ENCODE data around the gene VAC14. TPM values are rescaled to one million over a fixed set of nuclear protein-coding genes. Genes with fewer than 3 reads are reported as not detected.

The VAC14 gene
- total RNA-seq, 2 donors from 2014 or later = 23.1 to 29.6 TPM

GRCh38 chr16:70657956-70658355 lies 143.0 kb downstream of the VAC14 start:
- no peaks in the 10 kb centered on the region for H3K36me3 Mint-ChIP-seq (ENCODE audit: insufficient read depth in 2 of 2)
- no peaks in the 10 kb centered on the region for H3K27me3 Mint-ChIP-seq (ENCODE audit: low read depth)
- no peak for ATAC-seq (replicated peaks in 1 of 2)
- no peak overlapping the region for H3K4me3 Mint-ChIP-seq
- H3K9me3 Mint-ChIP-seq = no peaks in the 10 kb centered on the region
- no peak for DNase-seq
- no peak overlapping the region for H3K27ac Mint-ChIP-seq
- H3K4me1 Mint-ChIP-seq (ENCODE audit: low read depth) = peaks cover 7% of the 10 kb centered on the region

- no peaks in the 10 kb centered on the region for H3K9me3 Mint-ChIP-seq
- H3K27me3 Mint-ChIP-seq (ENCODE audit: low read depth) = no peaks in the 10 kb centered on the region
- no peak overlapping the region for H3K4me3 Mint-ChIP-seq
- DNase-seq (no peak), ATAC-seq (replicated peaks in 1 of 2) (no peak)
- H3K36me3 Mint-ChIP-seq (ENCODE audit: insufficient read depth in 2 of 2) = no peaks in the 10 kb centered on the region
- H3K27ac Mint-ChIP-seq = no peak overlapping the region
- peaks cover 7% of the 10 kb centered on the region for H3K4me1 Mint-ChIP-seq (ENCODE audit: low read depth)
These were observed 144.2 kb downstream of the VAC14 start for GRCh38 chr16:70656712-70657263.

- Mint-ChIP-seq H3K4me3 (no peak overlapping the region), H3K4me1 (ENCODE audit: low read depth) (peaks cover 7% of the 10 kb centered on the region), H3K27me3 (ENCODE audit: low read depth) (no peaks in the 10 kb centered on the region), H3K36me3 (ENCODE audit: insufficient read depth in 2 of 2) (no peaks in the 10 kb centered on the region), H3K9me3 (no peaks in the 10 kb centered on the region), H3K27ac (no peak overlapping the region)
- no peak for ATAC-seq (replicated peaks in 1 of 2)
- no peak for DNase-seq
These were observed 144.8 kb downstream of the VAC14 start for GRCh38 chr16:70656065-70656711.

GRCh38 chr16:70653809-70654771 lies 146.9 kb downstream of the VAC14 start:
- Mint-ChIP-seq H3K9me3 (no peaks in the 10 kb centered on the region), H3K27ac (no peak overlapping the region)

DNA sequence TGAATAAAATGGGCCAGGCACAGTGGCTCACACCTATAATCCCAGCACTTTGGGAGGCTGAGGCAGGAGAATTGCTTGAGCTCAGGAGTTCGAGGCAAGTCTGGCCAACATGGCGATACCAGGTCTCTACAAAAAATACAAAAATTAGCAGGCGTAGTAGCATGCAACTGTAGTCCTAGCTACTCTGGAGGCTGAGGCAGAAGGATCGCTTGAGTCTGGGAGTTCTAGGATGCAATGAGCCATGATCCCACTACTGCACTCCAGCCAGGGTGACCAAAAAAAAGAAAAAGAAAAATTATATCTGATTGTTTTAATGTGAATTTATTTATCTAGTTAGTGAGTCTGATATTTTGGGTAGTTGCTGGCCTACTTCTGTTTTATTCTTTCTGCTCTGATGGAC lies 147.6 kb downstream of the VAC14 start:
- DNase-seq (no peak), ATAC-seq (replicated peaks in 1 of 2) (no peak)
- no peaks in the 10 kb centered on the region for H3K9me3 Mint-ChIP-seq
- H3K27ac Mint-ChIP-seq = no peak overlapping the region
- no peaks in the 10 kb centered on the region for H3K27me3 Mint-ChIP-seq (ENCODE audit: low read depth)
- peaks cover 7% of the 10 kb centered on the region for H3K4me1 Mint-ChIP-seq (ENCODE audit: low read depth)
- H3K4me3 Mint-ChIP-seq = no peak overlapping the region
- no peaks in the 10 kb centered on the region for H3K36me3 Mint-ChIP-seq (ENCODE audit: insufficient read depth in 2 of 2)

More at GRCh38 chr16:70653809-70654771, 146.9 kb downstream of the VAC14 start:
- no peaks in the 10 kb centered on the region for H3K27me3 Mint-ChIP-seq (ENCODE audit: low read depth)
- DNase-seq = peak; percentile 71 to 85
- ATAC-seq (replicated peaks in 1 of 2) = peak; percentile 75 to 82
- H3K4me1 Mint-ChIP-seq (ENCODE audit: low read depth) = peaks cover 7% of the 10 kb centered on the region
- peak overlapping the region; percentile 29 to 48 for H3K4me3 Mint-ChIP-seq
- H3K36me3 Mint-ChIP-seq (ENCODE audit: insufficient read depth in 2 of 2) = no peaks in the 10 kb centered on the region

DNA sequence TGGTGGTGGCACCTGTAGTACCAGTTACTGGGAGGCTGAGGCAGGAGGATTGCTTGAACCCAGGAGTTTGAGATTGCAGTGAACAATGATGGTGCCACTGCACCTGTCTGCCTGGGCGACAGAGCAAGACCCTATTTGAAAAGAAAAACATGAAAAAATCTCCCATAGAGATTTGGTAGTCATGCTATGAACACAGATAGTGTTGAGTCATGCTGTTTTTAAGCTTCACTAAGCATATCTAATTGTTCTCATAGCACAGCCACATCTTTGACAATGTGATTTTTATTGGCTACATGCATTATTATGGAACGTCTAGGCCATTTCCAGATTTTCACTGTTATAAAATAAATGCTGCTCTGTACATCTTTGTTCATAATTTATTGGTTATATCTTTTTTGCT lies 148.6 kb downstream of the VAC14 start:
- H3K27me3 Mint-ChIP-seq (ENCODE audit: low read depth) = no peaks in the 10 kb centered on the region
- DNase-seq (no peak), ATAC-seq (replicated peaks in 1 of 2) (no peak)
- H3K9me3 Mint-ChIP-seq = no peaks in the 10 kb centered on the region
- no peak overlapping the region for H3K27ac Mint-ChIP-seq
- H3K4me1 Mint-ChIP-seq (ENCODE audit: low read depth) = peaks cover 7% of the 10 kb centered on the region
- no peaks in the 10 kb centered on the region for H3K36me3 Mint-ChIP-seq (ENCODE audit: insufficient read depth in 2 of 2)
- H3K4me3 Mint-ChIP-seq = no peak overlapping the region

- Mint-ChIP-seq H3K4me1 (ENCODE audit: low read depth) (peaks cover 7% of the 10 kb centered on the region), H3K27ac (no peak overlapping the region), H3K4me3 (no peak overlapping the region), H3K27me3 (ENCODE audit: low read depth) (no peaks in the 10 kb centered on the region), H3K9me3 (no peaks in the 10 kb centered on the region), H3K36me3 (ENCODE audit: insufficient read depth in 2 of 2) (no peaks in the 10 kb centered on the region)
- DNase-seq (no peak), ATAC-seq (replicated peaks in 1 of 2) (no peak)
These were observed 149.4 kb downstream of the VAC14 start for GRCh38 chr16:70651524-70651923.

DNA sequence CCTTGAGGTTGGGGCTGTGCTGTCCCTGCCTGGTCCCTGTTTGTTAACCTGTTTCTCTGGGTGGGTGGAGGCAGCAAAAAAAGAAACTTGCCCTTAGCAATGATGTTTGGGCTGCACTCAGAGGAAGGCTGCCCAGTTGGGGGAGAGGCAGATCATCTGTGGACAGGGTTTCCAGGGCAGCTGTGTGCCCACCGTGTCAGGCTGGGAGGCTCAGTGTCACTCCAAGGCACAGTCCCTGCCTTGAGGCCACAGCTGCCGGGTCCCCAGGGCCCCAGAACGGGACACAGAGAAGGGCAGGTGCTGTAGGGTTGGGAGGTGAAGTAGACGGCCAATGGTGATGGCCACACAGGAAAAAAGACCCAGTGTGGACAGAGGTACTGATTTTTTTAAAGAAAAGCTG lies 150.7 kb downstream of the VAC14 start:
- no peaks in the 10 kb centered on the region for H3K9me3 Mint-ChIP-seq
- no peak for DNase-seq
- H3K4me1 Mint-ChIP-seq (ENCODE audit: low read depth) = peaks cover 7% of the 10 kb centered on the region
- H3K27ac Mint-ChIP-seq = no peak overlapping the region
- no peak overlapping the region for H3K4me3 Mint-ChIP-seq
- no peaks in the 10 kb centered on the region for H3K36me3 Mint-ChIP-seq (ENCODE audit: insufficient read depth in 2 of 2)
- no peak for ATAC-seq (replicated peaks in 1 of 2)
- H3K27me3 Mint-ChIP-seq (ENCODE audit: low read depth) = no peaks in the 10 kb centered on the region

- no peaks in the 10 kb centered on the region for H3K27me3 Mint-ChIP-seq (ENCODE audit: low read depth)
- peaks cover 7% of the 10 kb centered on the region for H3K4me1 Mint-ChIP-seq (ENCODE audit: low read depth)
- no peak overlapping the region for H3K4me3 Mint-ChIP-seq
- no peak overlapping the region for H3K27ac Mint-ChIP-seq
- no peak for DNase-seq
- no peaks in the 10 kb centered on the region for H3K9me3 Mint-ChIP-seq
- H3K36me3 Mint-ChIP-seq (ENCODE audit: insufficient read depth in 2 of 2) = no peaks in the 10 kb centered on the region
- no peak for ATAC-seq (replicated peaks in 1 of 2)
These were observed 151.7 kb downstream of the VAC14 start for GRCh38 chr16:70649300-70649699.

GRCh38 chr16:70648606-70649005 lies 152.4 kb downstream of the VAC14 start:
- no peak for DNase-seq

DNA sequence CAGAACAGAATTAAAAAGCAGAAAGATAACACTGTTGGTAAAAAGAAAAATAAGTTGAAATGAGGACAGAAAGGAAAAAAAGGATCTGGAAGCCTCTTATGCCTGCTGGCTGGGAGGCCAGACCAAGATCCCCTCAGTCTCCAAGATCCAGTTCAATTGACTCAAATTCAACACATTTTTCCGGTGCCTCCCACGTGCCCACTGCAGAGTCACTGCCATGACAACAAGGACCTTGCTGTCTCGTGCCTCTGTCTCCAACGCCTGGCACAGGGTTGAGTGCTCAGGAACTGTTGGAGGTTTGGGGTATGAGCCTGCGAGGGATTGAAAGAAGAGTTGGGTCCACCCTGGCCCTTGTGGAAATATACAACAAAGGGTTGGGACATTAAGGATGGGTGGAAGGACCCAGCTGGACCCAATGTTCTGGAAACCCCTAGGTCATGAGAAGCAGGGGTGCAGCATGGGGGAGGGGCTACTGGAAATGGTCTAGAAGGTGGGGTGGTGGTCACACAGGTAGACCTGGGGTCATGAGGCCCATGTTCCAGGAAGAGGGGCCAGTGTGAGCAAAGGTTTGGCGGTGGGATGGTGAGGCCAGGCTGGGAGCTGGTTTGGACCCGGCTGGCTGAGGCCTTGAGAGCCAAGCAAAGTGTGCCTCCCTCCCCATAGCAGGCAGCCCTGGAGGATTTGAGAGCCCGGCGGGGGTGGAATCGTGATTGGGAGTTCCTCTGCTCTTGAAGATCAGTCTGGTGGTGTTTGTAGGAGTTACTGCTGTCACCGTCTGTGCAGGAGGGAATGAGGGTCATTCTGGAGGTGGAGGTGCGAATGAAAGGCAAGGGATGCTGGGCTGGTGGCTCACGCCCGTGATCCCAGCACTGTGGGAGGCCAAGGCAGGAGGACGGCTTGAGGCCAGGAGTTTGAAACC lies 153.3 kb downstream of the VAC14 start:
- Mint-ChIP-seq H3K9me3 (no peaks in the 10 kb centered on the region), H3K4me1 (ENCODE audit: low read depth) (no peaks in the 10 kb centered on the region), H3K36me3 (ENCODE audit: insufficient read depth in 2 of 2) (no peaks in the 10 kb centered on the region), H3K27me3 (ENCODE audit: low read depth) (no peaks in the 10 kb centered on the region), H3K4me3 (no peak overlapping the region), H3K27ac (no peak overlapping the region)
- no peak for DNase-seq
- no peak for ATAC-seq (replicated peaks in 1 of 2)

More at GRCh38 chr16:70648606-70649005, 152.4 kb downstream of the VAC14 start:
- no peak overlapping the region for H3K27ac Mint-ChIP-seq
- H3K36me3 Mint-ChIP-seq (ENCODE audit: insufficient read depth in 2 of 2) = no peaks in the 10 kb centered on the region
- no peaks in the 10 kb centered on the region for H3K27me3 Mint-ChIP-seq (ENCODE audit: low read depth)
- H3K9me3 Mint-ChIP-seq = no peaks in the 10 kb centered on the region
- no peak overlapping the region for H3K4me3 Mint-ChIP-seq
- H3K4me1 Mint-ChIP-seq (ENCODE audit: low read depth) = peaks cover 2% of the 10 kb centered on the region
- no peak for ATAC-seq (replicated peaks in 1 of 2)

- ATAC-seq (replicated peaks in 1 of 2) = no peak
- H3K27ac Mint-ChIP-seq = no peak within 1 kb of the TSS
These were observed 154.4 kb downstream of the VAC14 start, which contains the start of gene IL34 for GRCh38 chr16:70646260-70647241. IL34 (plus strand) TSS chr16:70646559; CDS start chr16:70646948, 389 bp downstream.

More at GRCh38 chr16:70646260-70647241, 154.4 kb downstream of the VAC14 start, which contains the start of gene IL34:
- DNase-seq = no peak
- H3K4me1 Mint-ChIP-seq (ENCODE audit: low read depth) = no peaks in the 10 kb centered on the region
- H3K9me3 Mint-ChIP-seq = no peaks in the 10 kb centered on the region
- H3K27me3 Mint-ChIP-seq (ENCODE audit: low read depth) = no peaks in the 10 kb centered on the region
- no peak within 1 kb of the TSS for H3K4me3 Mint-ChIP-seq
- H3K36me3 Mint-ChIP-seq (ENCODE audit: insufficient read depth in 2 of 2) = no peaks in the 10 kb centered on the region

Measured in activated T-cell treated with anti-CD3 and anti-CD28 coated beads, Interleukin-2, amount 50 U/mL, for 72 hours (primary cell).